HEK293T (cell line): ENCODE data around the gene CNGB1.

ENCODE experiments used
- ARNT ChIP-seq: fragments of 450-650 bp; IDR thresholded peaks from 2 replicates; pipeline ENCODE4 v1.6.1; 2017; ENCODE audit warnings: mild to moderate bottlenecking
- CTBP1 ChIP-seq: fragments of 450-650 bp; IDR thresholded peaks from 2 replicates; pipeline ENCODE4 v1.6.1; 2016; ENCODE audit warnings: borderline replicate concordance
- FOXM1 ChIP-seq: fragments of 450-650 bp; IDR thresholded peaks from 2 replicates; pipeline ENCODE4 v1.6.1; 2017; ENCODE audit warnings: mild to moderate bottlenecking, borderline replicate concordance
- HDGF ChIP-seq: fragments of 450-650 bp; IDR thresholded peaks from 2 replicates; pipeline ENCODE4 v1.6.1; 2017; ENCODE audit warnings: antibody characterized with exemption, borderline replicate concordance
- PKNOX1 ChIP-seq: fragments of 450-650 bp; IDR thresholded peaks from 2 replicates; pipeline ENCODE4 v1.6.1; 2016
- SP1 ChIP-seq: fragments of 450-650 bp; IDR thresholded peaks from 2 replicates; pipeline ENCODE4 v1.6.1; 2017
- SUZ12 ChIP-seq: fragments of 450-650 bp; IDR thresholded peaks from 2 replicates; pipeline ENCODE4 v1.6.1; 2016; ENCODE audit warnings: mild to moderate bottlenecking
- TARDBP ChIP-seq: fragments of 450-650 bp; IDR thresholded peaks from 2 replicates; pipeline ENCODE4 v1.6.1; 2016
- ZNF384 ChIP-seq: fragments of 450-650 bp; IDR thresholded peaks from 2 replicates; pipeline ENCODE4 v1.6.1; 2016

DNA sequence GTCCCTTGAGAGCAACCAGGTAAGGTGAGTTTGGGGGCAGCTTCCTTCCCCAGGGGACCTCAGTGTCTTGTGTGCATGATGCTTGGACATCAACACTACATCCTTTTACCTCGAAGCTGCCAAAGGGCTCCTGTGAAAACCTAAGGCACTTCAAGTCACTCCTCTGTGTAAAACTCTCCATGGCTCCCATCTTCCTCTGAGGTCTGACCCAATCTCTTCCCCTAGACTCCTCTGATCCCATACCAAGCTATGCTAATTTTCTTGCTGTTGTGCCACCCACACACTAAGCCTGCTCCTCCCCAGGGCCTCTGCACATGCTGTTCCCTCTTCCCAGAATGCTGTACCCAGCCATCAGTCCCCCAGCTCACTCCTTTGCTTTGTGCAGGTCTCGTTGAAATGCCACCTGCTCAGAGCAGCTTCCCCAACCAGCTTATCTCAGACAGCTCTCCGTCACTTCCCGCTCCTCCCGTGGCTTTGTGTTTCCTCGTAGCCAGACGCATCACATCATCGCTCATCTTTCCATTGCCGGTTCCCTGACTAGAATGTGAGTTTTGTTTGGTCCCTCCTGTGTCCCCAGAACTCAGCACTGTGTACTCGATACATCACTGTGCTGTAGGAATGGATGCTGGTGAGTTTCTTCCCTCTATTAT is 78.4 kb downstream of the CNGB1 start:
- TF ChIP-seq CTBP1: no peak
- TF ChIP-seq HDGF: no peak
- TF ChIP-seq PKNOX1: no peak
- no peak for TF ChIP-seq FOXM1
- TF ChIP-seq ARNT: no peak
- no peak for TF ChIP-seq ZNF384
- no peak for TF ChIP-seq SUZ12
- TF ChIP-seq SP1: no peak
- TF ChIP-seq TARDBP: no peak
